ENCODE results near the gene CMBL. TPM values are rescaled to one million over a fixed set of nuclear protein-coding genes. Genes with fewer than 3 reads are reported as not detected.
"Not testable (repeated sequence)": the region's sequence is repeated elsewhere in the genome, so short reads cannot be mapped to it uniquely, and the experiment has no call there.

The CMBL gene
- total RNA-seq, 2 donors from 2014 or later: 23.9 to 39.5 TPM

- DNase-seq (no peak), ATAC-seq (no peak)
- intact Hi-C loops (cut with DNase I): no loop called here
Observed at GRCh38 chr5:10315824-10316509, 8.3 kb upstream of the CMBL start.

- no peak for DNase-seq
- ATAC-seq: peak in 1 of 2 donors; percentile 74
- intact Hi-C loops (cut with DNase I): no loop called here
Observed at GRCh38 chr5:10315201-10315600, 7.5 kb upstream of the CMBL start.

GRCh38 chr5:10311595-10312425 lies 4.1 kb upstream of the CMBL start:
- ATAC-seq (no peak), DNase-seq (no peak)
- intact Hi-C loops (cut with DNase I): no loop called here

- ATAC-seq; intact Hi-C loops (cut with DNase I); DNase-seq: not testable (repeated sequence)
Observed at GRCh38 chr5:10310835-10311570, 3.3 kb upstream of the CMBL start.

- intact Hi-C loops (cut with DNase I): no loop called here
- no peak for DNase-seq
- ATAC-seq: no peak
Observed at GRCh38 chr5:10310066-10310779, 2.5 kb upstream of the CMBL start.

GRCh38 chr5:10308844-10309243 lies 1.1 kb upstream of the CMBL start:
- intact Hi-C loops (cut with DNase I): no loop called here
- ATAC-seq: no peak
- no peak for DNase-seq

GRCh38 chr5:10306806-10307205 lies 896 bp downstream of the CMBL start:
- intact Hi-C loops (cut with DNase I): no loop called here
- DNase-seq: no peak
- peak in 1 of 2 donors; percentile 10 for ATAC-seq

GRCh38 chr5:10306114-10306513 lies 1.6 kb downstream of the CMBL start:
- no peak for ATAC-seq
- no peak for DNase-seq
- intact Hi-C loops (cut with DNase I): no loop called here

- no peak for ATAC-seq
- intact Hi-C loops (cut with DNase I): no loop called here
- no peak for DNase-seq
Observed at GRCh38 chr5:10304932-10305331, 2.8 kb downstream of the CMBL start.

- intact Hi-C loops (cut with DNase I): no loop called here
Observed at GRCh38 chr5:10303699-10304170, 4.0 kb downstream of the CMBL start.

GRCh38 chr5:10303201-10303600 lies 4.5 kb downstream of the CMBL start:
- no peak for ATAC-seq
- no peak for DNase-seq
- intact Hi-C loops (cut with DNase I): no loop called here

More at GRCh38 chr5:10303699-10304170, 4.0 kb downstream of the CMBL start:
- DNase-seq (no peak), ATAC-seq (peak in 1 of 2 donors; percentile 15)

GRCh38 chr5:10301842-10302610 lies 5.7 kb downstream of the CMBL start:
- intact Hi-C loops (cut with DNase I): no loop called here
- peak; percentile 86 for DNase-seq
- peak; percentile 95 for ATAC-seq

GRCh38 chr5:10301266-10301665 lies 6.4 kb downstream of the CMBL start:
- ATAC-seq (peak in 1 of 2 donors; percentile 11), DNase-seq (no peak)
- intact Hi-C loops (cut with DNase I): no loop called here

- intact Hi-C loops (cut with DNase I): no loop called here
- DNase-seq (no peak), ATAC-seq (no peak)
Observed at GRCh38 chr5:10300246-10300645, 7.5 kb downstream of the CMBL start.

GRCh38 chr5:10297646-10298204 lies 10.0 kb downstream of the CMBL start:
- no peak for ATAC-seq
- DNase-seq: no peak
- intact Hi-C loops (cut with DNase I): no loop called here

GRCh38 chr5:10295619-10296326 lies 11.9 kb downstream of the CMBL start:
- no peak for ATAC-seq
- intact Hi-C loops (cut with DNase I): no loop called here
- no peak for DNase-seq

- ATAC-seq (no peak), DNase-seq (no peak)
- intact Hi-C loops (cut with DNase I): no loop called here
Observed at GRCh38 chr5:10293907-10294662, 13.6 kb downstream of the CMBL start.
